A673 (cell line): ENCODE data around the gene MSMO1. TPM values are rescaled to one million over a fixed set of nuclear protein-coding genes. Genes with fewer than 3 reads are reported as not detected.

Experiments used
- BruUV-seq: library from RNA; stranded (reverse); fragments of 400-500 nt; replicated peaks from 2 replicates; lab custom pipeline; 2021; lab: Mats Ljungman, UMichigan
- CTCF ChIA-PET: fragments of 300-600 bp; sonication (Branson Sonifier 250); formaldehyde crosslinking; loops from one replicate; lab custom pipeline; 2022; ENCODE audit warnings: antibody characterized with exemption; lab: Charles Lee
- POLR2A ChIA-PET: fragments of 300-600 bp; sonication (Branson Sonifier 250); formaldehyde crosslinking; loops from one replicate; lab custom pipeline; 2022; ENCODE audit warnings: antibody characterized with exemption; ENCODE audit not compliant: low non-redundant PET; lab: Charles Lee
- DNase-seq: peaks from one replicate; pipeline ENCODE4 v3.0.0-alpha.2; 2015; ENCODE audit warnings: low spot score
- H3K27ac ChIP-seq: fragments of 200-600 bp; sonication (generic); 2 replicates; pipeline ENCODE4 v1.5.1; 2016; ENCODE audit warnings: mixed run types, low read depth, mild to moderate bottlenecking, mixed read lengths, antibody characterized with exemption, low read length; ENCODE audit not compliant: poor library complexity, severe bottlenecking
- H3K27me3 ChIP-seq: fragments of 200-600 bp; sonication (generic); replicated peaks from 2 replicates; pipeline ENCODE4 v1.6.1; 2017; ENCODE audit warnings: mixed run types, low read depth, mild to moderate bottlenecking, mixed read lengths, antibody characterized with exemption, low read length; ENCODE audit not compliant: insufficient read depth, poor library complexity
- H3K36me3 ChIP-seq: fragments of 200-600 bp; sonication (generic); 2 replicates; pipeline ENCODE4 v1.6.1; 2016; ENCODE audit warnings: mixed run types, mild to moderate bottlenecking, mixed read lengths, antibody characterized with exemption, low read length; ENCODE audit not compliant: insufficient read depth, poor library complexity, severe bottlenecking
- H3K4me1 ChIP-seq: fragments of 200-600 bp; sonication (generic); 2 replicates; pipeline ENCODE4 v1.6.1; 2017; ENCODE audit warnings: mixed run types, mild to moderate bottlenecking, mixed read lengths, antibody characterized with exemption, low read length; ENCODE audit not compliant: insufficient read depth, poor library complexity, severe bottlenecking
- H3K4me3 ChIP-seq: fragments of 200-600 bp; sonication (generic); 2 replicates; pipeline ENCODE4 v1.5.1; 2016; ENCODE audit warnings: low read depth, mixed run types, mild to moderate bottlenecking, mixed read lengths, low read length; ENCODE audit not compliant: poor library complexity, severe bottlenecking
- H3K9me3 ChIP-seq: fragments of 200-600 bp; sonication (generic); 2 replicates; pipeline ENCODE4 v1.6.1; 2016; ENCODE audit warnings: mixed run types, low read depth, mild to moderate bottlenecking, mixed read lengths, antibody characterized with exemption, low read length; ENCODE audit not compliant: poor library complexity, severe bottlenecking
- CTCF ChIP-seq: fragments of 300-800, 200-600 bp; sonication (generic); conservative IDR thresholded peaks from 2 replicates; pipeline ENCODE4 v1.5.1; 2017; ENCODE audit warnings: low read depth, mild to moderate bottlenecking, antibody characterized with exemption, low read length, moderate library complexity, mixed read lengths
- EZH2 ChIP-seq: fragments of 200-600 bp; sonication (generic); IDR thresholded peaks from 2 replicates; pipeline ENCODE4 v1.6.1; 2017; ENCODE audit warnings: borderline replicate concordance, low read depth, mild to moderate bottlenecking, mixed read lengths, antibody characterized with exemption, low read length; ENCODE audit not compliant: poor library complexity, severe bottlenecking
- intact Hi-C: fragments of 100-400 bp; cut with micrococcal nuclease; formaldehyde crosslinking; loops from one replicate; pipeline ENCODE4 v1.10.0; 2022; ENCODE audit not compliant: unreplicated experiment
- total RNA-seq: library from RNA; stranded (reverse); gene quantifications from 2 replicates; pipeline ENCODE4 v1.2.3, GENCODE V29; 2021

MSMO1 gene
- total RNA-seq, 1 experiment from 2014 or later = 137 TPM

GRCh38 chr4:165364452-165365080 is 37.1 kb downstream of the MSMO1 start:
- H3K4me3 ChIP-seq = no peak overlapping the region
- H3K9me3 ChIP-seq = no peaks in the 10 kb centered on the region
- CTCF ChIA-PET = no interaction called here
- H3K27ac ChIP-seq = no peak overlapping the region
- TF ChIP-seq CTCF (no peak), EZH2 (no peak)
- POLR2A ChIA-PET = no interaction called here
- H3K4me1 ChIP-seq = no peaks in the 10 kb centered on the region
- DNase-seq = no peak
- H3K27me3 ChIP-seq = no peaks in the 10 kb centered on the region
- no peaks in the 10 kb centered on the region for H3K36me3 ChIP-seq
- BruUV-seq = no TSS peak
- intact Hi-C loops = no loop called here

- no TSS peak for BruUV-seq
Observed at GRCh38 chr4:165367040-165367439, 39.6 kb downstream of the MSMO1 start.

GRCh38 chr4:165368114-165368513 is 40.6 kb downstream of the MSMO1 start:
- H3K4me3 ChIP-seq = no peak overlapping the region
- no peak overlapping the region for H3K27ac ChIP-seq
- intact Hi-C loops = no loop called here
- H3K36me3 ChIP-seq = no peaks in the 10 kb centered on the region
- POLR2A ChIA-PET = no interaction called here
- DNase-seq = no peak
- no TSS peak for BruUV-seq
- TF ChIP-seq EZH2 (no peak), CTCF (no peak)
- H3K4me1 ChIP-seq = no peaks in the 10 kb centered on the region
- H3K9me3 ChIP-seq = no peaks in the 10 kb centered on the region
- CTCF ChIA-PET = no interaction called here
- H3K27me3 ChIP-seq = no peaks in the 10 kb centered on the region

More at GRCh38 chr4:165367040-165367439, 39.6 kb downstream of the MSMO1 start:
- ChIA-PET CTCF (no interaction called here), POLR2A (no interaction called here)
- Histone ChIP-seq H3K4me1 (no peaks in the 10 kb centered on the region), H3K9me3 (no peaks in the 10 kb centered on the region), H3K27ac (no peak overlapping the region), H3K36me3 (no peaks in the 10 kb centered on the region), H3K4me3 (no peak overlapping the region), H3K27me3 (no peaks in the 10 kb centered on the region)
- TF ChIP-seq EZH2 = no peak
- TF ChIP-seq CTCF = no peak
- no peak for DNase-seq
- intact Hi-C loops = no loop called here
